Activated CD8-positive, alpha-beta memory T cell treated with anti-CD3 and anti-CD28 coated beads for 36 hours (primary cell): ENCODE data around the gene FUT3. TPM values are rescaled to one million over a fixed set of nuclear protein-coding genes. Genes with fewer than 3 reads are reported as not detected.

Experiments used
- CTCF ChIA-PET: fragments of 350-600 bp; sonication (Branson Sonifier 250); formaldehyde crosslinking; loops from one replicate; lab custom pipeline; 2021; ENCODE audit warnings: antibody characterized with exemption; lab: Charles Lee
- POLR2A ChIA-PET: fragments of 350-600 bp; sonication (Branson Sonifier 250); formaldehyde crosslinking; loops from one replicate; lab custom pipeline; 2021; ENCODE audit warnings: antibody characterized with exemption; lab: Charles Lee
- total RNA-seq, 2 experiments: library from RNA; stranded (reverse); gene quantifications; one replicate each; pipeline ENCODE4 v1.2.3, GENCODE V29; 2021

FUT3 gene
- total RNA-seq, 2 experiments from 2014 or later: not detected

DNA sequence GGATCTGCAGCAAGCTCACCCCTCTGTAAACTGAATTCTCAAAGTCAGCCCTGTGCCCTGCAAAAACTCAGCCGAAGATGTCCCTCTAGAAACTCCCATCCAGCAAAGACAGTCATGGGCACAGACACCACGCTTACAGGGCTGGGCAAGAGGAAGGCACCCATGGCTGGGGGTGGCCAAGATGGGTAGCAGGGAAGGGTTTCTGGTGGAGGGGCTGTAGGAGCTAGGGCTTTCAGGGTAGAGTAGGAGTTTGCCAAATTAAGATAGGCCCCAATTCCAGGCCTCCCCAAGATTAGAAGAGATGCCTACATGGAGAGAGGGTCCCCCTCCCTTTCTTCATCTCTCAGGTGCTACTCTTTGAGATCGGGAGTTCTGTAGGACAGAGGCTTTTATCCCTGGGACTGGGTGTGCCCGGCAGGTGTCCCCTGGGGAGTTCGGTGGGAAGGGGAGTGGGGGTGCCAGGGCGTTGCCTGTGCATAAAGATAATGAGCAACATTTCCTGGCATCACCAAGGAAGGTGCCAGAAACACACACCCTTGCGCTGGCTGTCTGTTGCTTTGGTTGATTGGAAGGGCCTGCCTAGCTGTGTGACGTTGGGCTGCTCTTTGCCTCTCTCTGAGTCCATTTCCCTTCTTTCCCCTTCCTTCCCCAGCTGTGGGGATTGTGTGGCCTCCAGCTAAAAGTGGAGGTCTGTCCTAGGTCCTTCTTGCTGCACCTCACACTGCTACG lies 37.0 kb downstream of the FUT3 start:
- ChIA-PET CTCF (interaction anchor here (1.0 kb wide), 1 partner anchor 10 kb away, joined by 3 read pairs; no protein-coding TSS in a partner anchor), POLR2A (no interaction called here)

DNA sequence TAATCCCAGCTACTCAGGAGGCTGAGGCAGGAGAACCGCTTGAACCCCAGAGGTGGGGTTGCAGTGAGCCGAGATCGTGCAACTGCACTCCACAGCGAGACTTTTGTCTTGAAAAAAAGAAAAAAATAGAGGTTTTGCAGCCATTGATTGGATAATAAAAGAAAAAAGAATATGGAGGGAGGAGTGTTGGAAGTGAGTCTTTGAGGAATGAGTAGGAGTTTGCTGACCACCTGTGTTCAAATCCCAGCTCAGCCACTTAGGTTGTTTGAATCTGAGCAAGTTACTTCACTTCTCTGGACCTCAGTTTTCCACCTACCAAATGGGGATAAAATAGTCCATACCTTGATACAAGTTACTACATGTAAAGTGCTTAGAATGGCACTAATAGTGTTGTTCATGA lies 40.1 kb downstream of the FUT3 start:
- ChIA-PET POLR2A (no interaction called here), CTCF (no interaction called here)

DNA sequence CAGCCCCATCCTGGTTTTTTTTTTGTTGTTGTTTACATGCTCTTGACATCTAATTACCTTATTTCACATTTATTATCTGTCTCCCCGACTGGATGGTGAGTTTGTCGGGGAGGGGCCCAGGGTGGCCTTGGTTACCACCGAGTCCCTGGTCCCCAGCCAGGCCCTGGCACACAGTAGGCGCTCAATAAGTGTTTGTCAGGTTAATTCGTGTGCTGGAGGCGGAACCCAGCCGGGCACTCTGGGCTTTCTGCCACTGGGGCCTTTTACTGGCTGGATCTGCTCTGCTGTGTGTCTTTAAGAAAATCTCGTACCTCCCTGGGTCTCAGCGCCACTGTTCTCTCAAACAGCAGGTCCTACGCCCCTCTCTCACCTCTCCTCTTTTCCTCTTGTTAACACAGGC lies 41.8 kb downstream of the FUT3 start:
- CTCF ChIA-PET: no interaction called here
- POLR2A ChIA-PET: interaction anchor here (0.6 kb wide), 1 partner anchor 41 kb away, joined by 3 read pairs; no protein-coding TSS in a partner anchor

DNA sequence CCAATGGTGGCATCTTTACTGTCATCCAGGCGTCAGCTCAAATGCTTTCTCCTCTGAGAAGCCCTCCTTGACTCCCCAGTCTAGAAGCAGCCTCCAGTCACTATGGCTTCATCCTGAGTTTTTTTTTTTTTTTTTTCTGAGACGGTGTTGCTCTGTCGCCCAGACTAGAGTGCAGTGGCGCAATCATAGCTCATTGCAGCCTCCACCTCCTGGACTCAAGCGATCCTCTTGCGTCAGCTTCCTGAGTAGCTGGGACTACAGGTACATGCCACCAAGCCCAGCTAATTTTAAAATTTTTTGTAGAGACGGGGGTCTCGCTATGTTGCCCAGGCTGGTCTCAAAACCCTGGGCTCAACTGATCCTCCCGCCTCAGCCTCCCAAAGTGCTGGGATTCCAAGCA lies 42.2 kb downstream of the FUT3 start:
- POLR2A ChIA-PET: interaction anchor here (0.6 kb wide), 1 partner anchor 41 kb away, joined by 3 read pairs; no protein-coding TSS in a partner anchor

DNA sequence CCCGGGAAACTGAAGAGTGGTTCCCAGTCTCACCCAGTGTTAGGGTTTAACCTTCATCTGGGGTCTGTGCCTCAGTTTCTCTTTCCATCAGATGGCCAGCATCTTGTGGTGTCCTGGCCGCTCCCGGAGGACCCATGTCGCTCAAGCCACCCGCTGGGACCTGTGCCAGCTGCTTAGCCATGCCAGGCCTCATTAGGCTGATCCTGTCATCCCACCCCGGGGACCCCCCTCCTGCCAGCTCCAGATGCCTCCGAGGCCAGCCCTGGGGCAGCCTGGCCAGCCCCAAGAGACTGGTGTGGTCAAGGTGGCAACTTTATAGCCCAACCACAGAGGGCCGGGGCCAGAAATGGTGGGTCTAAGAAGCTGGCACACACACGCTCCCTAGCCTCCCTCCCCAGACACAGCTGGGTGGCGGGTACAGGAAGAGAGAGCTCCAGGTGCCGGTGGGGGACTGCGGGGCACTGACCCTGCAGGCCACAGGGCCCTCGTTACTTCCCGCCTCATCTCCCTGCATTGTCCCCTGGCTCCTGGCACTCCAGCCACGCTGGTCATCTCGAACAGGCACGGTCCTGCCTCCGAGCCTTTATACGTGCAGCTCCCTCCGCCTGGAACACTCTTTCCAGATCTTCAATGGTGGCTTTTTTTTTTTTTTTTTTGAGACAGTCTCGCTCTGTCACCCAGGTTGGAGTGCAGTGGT lies 43.0 kb downstream of the FUT3 start:
- ChIA-PET POLR2A (no interaction called here), CTCF (interaction anchor here (0.5 to 0.7 kb wide), 3 partner anchors 11 to 387 kb away, joined by 3 read pairs; no protein-coding TSS in a partner anchor)

More for the DNA sequence above, 42.2 kb downstream of the FUT3 start:
- CTCF ChIA-PET: interaction anchor here (0.5 to 0.7 kb wide), 3 partner anchors 11 to 386 kb away, joined by 3 read pairs; no protein-coding TSS in a partner anchor

DNA sequence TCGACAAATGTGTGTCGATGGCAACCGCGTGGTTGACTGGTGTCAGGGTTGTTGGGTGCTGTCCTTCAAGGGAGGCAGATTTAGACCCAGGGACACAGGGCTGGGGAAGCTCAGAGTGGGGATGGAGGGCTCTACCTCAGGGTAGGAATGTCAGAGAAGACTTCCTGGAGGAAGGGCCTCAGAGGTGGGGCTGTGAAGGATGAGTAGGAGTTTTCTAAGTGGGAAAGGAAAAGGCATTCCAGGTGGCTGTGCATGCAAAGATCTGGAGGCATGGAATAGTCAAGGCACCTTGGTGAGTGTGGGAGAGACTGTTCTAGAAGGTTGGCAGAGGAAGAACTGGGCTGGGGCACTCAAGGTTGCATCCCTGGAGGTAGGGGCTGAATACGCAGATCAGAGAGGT lies 44.3 kb downstream of the FUT3 start:
- ChIA-PET CTCF (interaction anchor here (2.1 kb wide), 1 partner anchor 215 kb away, joined by 8 read pairs; no protein-coding TSS in a partner anchor), POLR2A (no interaction called here)

DNA sequence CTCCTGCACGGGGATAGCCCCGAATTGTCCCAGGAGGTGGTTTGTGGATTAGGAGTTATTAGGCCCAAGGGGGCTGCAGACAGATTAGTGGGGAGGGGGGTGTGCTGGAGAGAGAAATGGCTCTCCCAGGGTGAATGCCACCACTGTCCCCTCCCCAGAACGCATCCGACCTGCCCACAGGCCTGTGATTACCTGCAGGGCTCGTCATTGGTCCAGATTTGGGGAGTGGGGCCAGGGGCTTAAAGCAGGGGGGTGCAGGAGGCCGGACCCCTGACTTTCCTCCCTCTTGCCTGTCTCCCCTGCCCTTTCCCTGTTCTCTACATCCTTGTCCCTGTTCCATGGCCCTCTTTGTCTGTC lies 45.1 kb downstream of the FUT3 start:
- ChIA-PET POLR2A (no interaction called here), CTCF (interaction anchor here (0.7 to 2.1 kb wide), 2 partner anchors 216 to 413 kb away, joined by 3 to 8 read pairs; no protein-coding TSS in a partner anchor)

DNA sequence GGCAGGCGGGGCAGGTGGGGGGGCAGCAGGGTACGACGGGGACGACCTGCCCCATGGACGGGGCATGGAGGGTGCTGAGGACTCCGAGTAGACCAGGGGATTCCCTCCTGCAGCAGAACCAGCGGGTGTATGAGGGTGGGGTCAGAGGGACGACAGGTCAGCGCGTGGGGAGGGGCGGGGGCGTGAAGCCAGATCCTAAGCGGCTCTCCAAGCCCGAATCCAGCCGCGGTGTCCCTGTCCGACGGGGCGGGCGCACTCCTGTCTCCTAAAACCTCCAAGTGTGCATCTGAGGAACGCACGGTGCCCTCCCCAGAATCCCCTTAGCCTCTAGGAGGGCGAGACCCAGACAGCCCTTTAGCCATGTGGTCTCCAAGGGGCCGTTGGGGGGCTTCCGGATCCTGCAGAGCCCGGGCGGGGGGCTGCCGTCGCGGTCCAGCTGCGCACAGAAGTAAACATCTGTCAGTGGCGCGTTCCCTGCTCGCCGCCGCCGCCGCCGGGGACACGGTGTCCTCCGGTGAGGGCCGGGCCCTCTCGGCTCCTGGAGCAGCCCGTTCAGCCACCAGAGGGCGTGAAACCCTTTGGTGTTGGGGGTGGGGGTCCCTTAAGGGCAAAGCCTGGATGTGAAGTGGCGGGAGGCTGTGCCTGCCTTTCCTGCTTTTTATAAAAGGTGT lies 45.7 kb downstream of the FUT3 start:
- ChIA-PET CTCF (interaction anchor here (0.7 to 2.1 kb wide), 2 partner anchors 217 to 413 kb away, joined by 3 to 8 read pairs; no protein-coding TSS in a partner anchor), POLR2A (no interaction called here)

DNA sequence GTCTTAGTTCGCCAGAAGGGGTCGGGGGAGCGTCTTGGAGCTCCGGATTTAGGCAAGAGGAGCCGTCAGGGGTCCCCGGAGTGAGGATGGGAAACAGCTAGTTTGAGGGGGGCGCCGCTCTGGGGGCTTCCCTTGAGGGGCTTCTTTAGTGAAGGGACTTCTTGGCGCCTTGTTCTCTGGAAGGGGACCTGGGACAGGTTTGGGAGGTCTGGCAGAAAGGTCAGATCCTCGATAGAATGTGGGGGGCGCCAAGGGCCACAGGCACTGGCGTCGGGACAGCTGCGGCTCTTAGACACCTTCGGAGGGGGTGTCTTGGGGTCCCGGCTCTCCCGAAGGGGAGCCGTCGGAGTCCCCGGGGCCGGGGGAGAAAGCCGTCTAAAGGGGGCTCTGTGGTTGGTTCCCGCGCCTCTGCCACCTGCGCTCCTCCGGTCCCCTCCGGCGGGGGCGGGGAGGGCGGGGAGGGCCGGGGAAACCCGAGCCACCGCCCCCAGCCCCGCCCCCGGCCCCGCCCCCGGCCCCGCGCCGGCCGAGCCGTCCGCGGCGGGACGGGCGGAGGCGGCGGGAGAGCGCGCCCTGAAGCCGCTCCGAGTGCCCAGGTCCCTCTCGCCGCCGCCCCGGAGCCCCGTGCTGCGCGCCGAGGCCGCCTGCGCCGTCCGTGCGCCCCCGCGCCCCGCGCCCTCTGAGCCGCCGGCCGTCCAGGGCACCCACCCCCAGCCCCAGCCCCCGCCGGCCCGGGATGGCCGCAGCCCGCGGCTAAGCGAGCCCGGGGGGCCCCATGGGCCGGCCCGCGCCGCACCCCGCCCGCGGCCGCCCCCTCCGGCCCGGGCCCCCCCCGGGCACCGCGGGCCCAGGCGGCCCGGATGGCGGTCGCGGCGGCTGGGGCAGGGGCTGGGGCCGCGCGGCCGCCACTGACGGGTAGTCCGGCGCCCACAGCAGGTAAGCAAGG lies 46.5 kb downstream of the FUT3 start, which contains the start of gene NRTN:
TSS of gene NRTN (plus strand) at position 552 of the 946 bp plus-strand sequence. CDS start 19,099 bp downstream, outside the sequence.
- CTCF ChIA-PET: interaction anchor here (0.7 to 2.4 kb wide), 29 partner anchors 9 to 222 kb away, joined by 3 to 32 read pairs (median 5); partner anchors contain the start of genes CATSPERD, DUS3L, LONP1 and NDUFA11
- POLR2A ChIA-PET: interaction anchor here (0.6 to 1.5 kb wide), 8 partner anchors 14 to 182 kb away, joined by 3 to 12 read pairs (median 4); partner anchors contain the start of genes DUS3L, NDUFA11, SAFB and SAFB2

DNA sequence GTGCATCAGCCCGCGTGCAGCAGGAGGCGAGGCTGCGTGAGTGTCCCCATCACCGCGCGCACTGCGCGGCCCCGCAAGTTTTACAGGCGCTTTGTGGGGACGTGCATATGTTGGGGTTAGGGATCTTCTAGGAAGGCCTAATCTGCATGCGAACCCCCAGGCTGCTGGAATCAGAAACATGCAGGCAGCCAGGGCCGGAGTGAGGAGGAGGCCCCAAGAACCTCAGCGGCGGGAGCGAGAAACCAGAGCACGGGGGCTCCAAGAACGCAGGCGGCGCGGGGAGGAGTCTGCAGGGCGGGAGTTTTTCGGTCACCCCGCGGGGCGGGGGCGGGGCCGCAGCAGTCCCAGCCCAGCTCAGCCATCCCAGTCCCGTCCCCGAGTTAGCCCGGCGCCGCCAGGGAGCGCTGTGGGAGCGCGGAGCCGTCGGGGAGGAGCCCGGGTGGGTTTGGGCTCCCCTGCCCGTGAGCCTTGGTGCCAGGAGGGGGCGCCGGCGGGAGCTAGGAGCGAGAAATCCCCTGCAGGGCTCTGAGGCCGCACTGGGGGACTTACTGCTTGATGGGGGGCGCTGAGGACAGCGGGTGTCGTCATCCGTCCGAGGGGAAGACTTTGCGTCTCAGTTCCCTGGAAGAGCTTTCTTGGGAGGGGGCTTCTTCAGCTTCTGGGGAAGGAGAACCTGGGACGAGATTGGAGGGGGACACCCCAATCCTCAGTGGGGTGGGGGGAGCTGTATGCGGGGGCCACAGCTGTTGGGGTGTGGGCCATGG lies 47.3 kb downstream of the FUT3 start:
- ChIA-PET CTCF (interaction anchor here (0.5 to 2.4 kb wide), 34 partner anchors 10 to 945 kb away, joined by 3 to 32 read pairs (median 4); partner anchors contain the start of genes CATSPERD, DUS3L, LONP1 and NDUFA11), POLR2A (interaction anchor here (0.6 to 1.5 kb wide), 8 partner anchors 13 to 181 kb away, joined by 3 to 12 read pairs (median 4); partner anchors contain the start of genes DUS3L, NDUFA11, SAFB and SAFB2)

DNA sequence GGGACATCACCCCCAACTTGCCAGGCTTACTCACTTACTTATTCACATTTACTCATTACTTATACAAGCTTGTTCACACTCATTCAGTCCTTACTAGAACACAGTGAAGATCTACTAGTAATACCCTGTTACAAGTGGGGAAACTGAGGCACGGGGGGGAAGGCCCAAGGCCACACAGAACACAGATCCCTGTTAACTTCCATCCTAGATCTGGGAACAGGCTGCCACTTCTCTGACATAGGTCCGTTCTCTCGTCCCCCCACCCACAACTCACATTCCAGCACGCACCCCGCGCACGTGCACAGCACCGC lies 47.9 kb downstream of the FUT3 start:
- ChIA-PET CTCF (interaction anchor here (0.5 to 2.4 kb wide), 31 partner anchors 9 to 945 kb away, joined by 3 to 32 read pairs (median 4); partner anchors contain the start of genes CATSPERD, DUS3L, LONP1 and NDUFA11), POLR2A (interaction anchor here (1.3 to 1.5 kb wide), 5 partner anchors 13 to 101 kb away, joined by 3 to 12 read pairs (median 8); partner anchors contain the start of genes DUS3L, NDUFA11 and VMAC)

DNA sequence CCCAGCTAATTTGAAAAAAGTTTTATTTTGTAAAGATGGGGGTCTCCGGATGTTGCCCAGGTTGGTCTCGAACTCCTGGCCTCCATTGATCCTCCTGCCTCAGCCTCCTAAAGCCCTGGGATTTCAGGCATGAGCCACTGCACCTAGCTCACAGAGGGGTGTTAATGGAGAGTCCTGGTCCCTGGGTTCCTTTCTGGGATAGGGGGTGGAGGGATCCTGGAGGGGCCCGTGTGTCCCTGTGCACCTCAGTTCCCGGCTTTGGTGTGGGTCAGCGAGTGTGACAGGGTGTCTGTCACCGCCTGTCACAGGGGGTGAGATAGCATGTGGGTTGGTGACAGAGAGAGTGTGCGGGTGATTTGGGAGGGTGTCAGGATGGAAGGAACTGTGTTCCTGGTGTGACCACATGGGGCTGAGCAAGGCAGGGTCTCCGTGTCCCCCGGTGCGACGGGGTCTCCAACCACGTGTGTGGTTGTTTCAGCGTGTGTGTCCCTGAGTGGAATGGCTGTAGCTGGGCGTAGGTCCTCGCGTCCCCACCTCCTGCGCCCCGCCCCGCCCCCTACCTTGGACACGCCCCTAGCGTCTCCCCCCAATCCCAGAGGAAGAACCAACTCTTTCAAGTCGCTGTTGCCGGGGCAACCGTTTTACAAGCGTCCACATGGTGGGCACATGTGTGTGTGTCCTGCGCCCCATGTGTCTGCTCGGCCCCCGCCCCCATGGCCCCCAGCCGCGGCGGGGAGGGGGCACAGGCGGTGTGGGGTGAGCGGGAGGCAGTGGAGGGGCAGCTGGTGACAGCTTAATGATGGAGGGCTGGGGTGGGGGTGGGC lies 49.2 kb downstream of the FUT3 start:
- ChIA-PET CTCF (interaction anchor here (0.9 kb wide), 1 partner anchor 185 kb away, joined by 3 read pairs; no protein-coding TSS in a partner anchor), POLR2A (no interaction called here)

DNA sequence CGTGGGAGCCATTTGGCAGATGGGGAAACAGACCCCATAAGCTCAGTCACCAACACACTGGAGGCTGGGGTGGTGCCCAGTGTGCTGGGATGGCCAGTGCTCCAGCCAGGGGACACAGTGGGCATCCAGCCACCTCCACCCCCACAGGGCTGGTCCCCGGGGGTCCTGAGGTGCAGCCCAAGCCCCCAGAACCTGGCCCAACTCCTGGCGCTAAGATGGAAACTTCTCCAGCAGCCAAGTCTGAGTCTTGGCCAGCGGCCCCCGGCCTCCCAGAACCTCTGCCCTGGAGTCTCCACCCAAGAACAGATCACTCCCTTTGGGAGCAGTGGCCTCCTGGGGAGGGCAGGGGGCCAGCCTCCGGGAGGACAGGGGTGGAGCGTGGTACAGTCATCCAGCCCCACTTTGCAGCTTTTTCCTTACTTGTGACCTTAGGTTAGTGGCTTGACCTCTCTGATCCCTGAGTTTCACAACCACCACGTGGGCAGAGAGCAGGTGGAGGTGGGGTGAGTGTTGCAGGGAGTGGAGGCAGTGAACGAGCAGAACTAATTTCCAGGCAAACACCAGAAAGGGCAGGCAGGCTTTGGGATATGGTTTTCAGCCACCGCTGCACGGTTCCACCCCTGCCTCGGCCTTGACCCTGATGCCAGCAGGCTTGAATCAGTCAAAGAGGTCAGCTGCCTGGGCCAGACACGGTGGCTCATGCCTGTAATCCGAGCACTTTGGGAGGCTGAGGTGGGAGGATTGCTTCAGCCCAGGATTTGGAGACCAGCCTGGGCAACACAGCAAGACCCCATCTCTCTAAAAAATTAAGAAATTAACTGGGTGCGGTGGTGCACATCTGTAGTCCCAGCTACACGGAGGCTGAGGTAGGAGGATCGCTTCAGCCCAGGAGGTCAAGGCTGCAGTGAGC lies 50.6 kb downstream of the FUT3 start:
- ChIA-PET CTCF (no interaction called here), POLR2A (no interaction called here)

DNA sequence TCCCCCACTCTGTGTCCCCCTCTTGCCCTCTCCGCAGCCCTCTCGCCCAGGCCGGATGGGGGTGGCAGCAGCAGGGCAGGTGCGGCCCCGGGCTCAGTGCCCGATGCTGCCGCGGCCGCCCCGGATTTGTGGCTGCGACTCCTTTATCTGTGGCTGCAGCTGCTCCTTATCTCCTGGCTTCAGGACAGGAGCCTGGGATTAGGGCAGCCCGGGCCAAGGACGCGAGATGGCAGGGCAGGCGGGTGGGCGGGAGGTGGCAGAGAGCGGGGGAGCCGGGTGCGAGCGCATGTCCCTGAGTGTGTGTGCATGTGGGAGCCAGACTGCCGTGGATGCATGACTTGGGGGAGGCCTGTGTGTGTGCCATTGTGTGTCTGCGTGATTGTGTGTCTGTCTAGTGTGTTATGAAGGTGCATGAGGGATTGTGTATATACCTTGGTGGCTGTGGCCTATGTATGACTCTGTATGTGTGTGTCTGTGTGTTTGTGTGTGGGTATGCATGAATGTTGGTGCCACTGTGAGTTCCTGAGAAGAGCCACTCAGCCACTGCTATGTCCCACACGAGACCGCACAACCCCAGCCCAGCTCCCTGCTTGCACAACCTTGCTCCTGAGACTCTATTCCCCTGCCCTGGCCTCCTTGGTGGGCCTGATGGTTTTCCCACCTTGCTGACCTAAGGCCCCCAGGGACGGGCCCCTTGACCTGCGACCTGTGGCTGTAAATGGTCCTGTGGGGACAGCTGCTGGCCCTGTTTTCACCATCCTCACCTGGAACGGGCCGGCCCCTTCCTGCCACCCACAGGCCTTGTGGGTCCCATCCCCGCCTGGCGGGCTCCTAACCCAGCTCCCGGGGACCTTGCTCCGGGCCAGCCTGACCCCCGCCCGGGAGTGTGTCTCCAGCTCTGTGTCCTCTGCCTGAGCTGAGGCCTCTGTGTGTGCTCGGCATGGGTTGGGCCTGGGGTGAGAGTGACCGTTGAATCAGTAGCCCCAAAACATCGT lies 51.7 kb downstream of the FUT3 start:
- CTCF ChIA-PET: no interaction called here
- POLR2A ChIA-PET: no interaction called here
